ENCODE data around the gene YBX1.
A peak's percentile ranks its signal among the peaks of the same experiment; 100 is the strongest.

YBX1 gene

DNA sequence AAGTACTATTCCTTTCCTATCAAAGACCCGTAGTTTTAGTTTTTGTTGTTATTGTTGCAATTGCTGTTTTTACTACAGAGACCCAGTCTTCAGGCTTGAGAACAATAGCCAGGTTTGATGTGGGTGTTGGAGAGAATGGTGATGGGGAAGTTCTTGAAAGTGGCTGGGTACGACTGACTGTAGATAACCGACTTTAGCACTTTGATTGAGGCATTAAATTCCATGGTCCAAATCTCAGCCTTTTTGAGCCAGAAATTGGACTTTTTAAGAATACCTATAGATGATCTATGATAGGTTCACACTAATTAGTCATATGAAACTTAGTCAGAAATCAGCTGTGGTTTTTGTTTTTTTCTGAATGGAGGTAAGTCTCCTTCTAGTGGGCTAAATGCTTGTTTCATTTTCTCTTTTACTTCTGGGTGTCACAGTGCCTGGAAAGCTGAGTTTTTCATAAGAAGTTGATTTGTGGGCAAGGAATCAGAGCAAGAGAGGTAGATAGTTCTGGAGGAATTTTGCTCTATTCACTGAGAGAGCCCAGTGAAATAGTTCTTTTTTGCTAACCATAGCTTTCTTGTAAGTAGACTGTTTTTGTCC lies 21.2 kb upstream of the YBX1 start:
- peak; percentile 38 for DNase-seq (ENCODE audit: extremely low spot score)
- POLR2A ChIA-PET, result interaction anchor here (1.1 kb wide), 1 partner anchor 21 kb away, joined by 3 read pairs; the partner anchor contains the start of gene YBX1
- CTCF ChIA-PET, result interaction anchor here (1.1 to 3.8 kb wide), 3 partner anchors 15 to 55 kb away, joined by 3 to 12 read pairs (median 3); no protein-coding TSS in a partner anchor
- TF ChIP-seq CTCF (IDR thresholded peaks at IDR 0.05; ENCODE audit: control extremely low read depth, extremely low read depth, low read depth, missing control alignments), result no peak

DNA sequence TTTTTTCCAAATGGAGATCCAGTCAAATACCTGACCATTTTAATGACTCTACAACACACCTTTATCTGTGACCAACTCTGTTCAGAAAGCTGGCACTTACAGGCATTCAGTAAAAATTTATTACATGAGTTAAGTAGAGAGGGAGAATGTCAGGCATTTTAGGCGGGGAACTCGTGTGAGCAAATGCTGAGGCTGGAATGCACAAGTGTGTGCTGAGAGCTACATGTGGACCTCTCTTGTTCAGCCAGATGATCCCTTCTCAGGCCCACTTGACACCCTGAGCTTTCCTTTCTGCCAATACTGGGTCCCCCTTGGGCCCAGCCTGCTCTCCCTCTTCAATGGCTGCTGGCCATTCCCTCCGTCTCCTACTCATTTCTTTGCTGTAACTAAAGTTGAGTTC lies 12.3 kb upstream of the YBX1 start:
- POLR2A ChIA-PET, result interaction anchor here (1.1 kb wide), 1 partner anchor 12 kb away, joined by 5 read pairs; the partner anchor contains the start of gene YBX1
- no peak for TF ChIP-seq CTCF (IDR thresholded peaks at IDR 0.05; ENCODE audit: control extremely low read depth, extremely low read depth, low read depth, missing control alignments)
- DNase-seq (ENCODE audit: extremely low spot score), result no peak
- CTCF ChIA-PET, result interaction anchor here (0.8 to 1.0 kb wide), 2 partner anchors 9 to 97 kb away, joined by 3 to 4 read pairs; partner anchors contain the start of genes C1orf50 and P3H1

GRCh38 chr1:42670425-42670824 lies 11.8 kb upstream of the YBX1 start:
- no peak for TF ChIP-seq CTCF (IDR thresholded peaks at IDR 0.05; ENCODE audit: control extremely low read depth, extremely low read depth, low read depth, missing control alignments)
- CTCF ChIA-PET, result interaction anchor here (1.5 kb wide), 1 partner anchor 20 kb away, joined by 4 read pairs; no protein-coding TSS in a partner anchor
- POLR2A ChIA-PET, result interaction anchor here (0.6 kb wide), 1 partner anchor 44 kb away, joined by 6 read pairs; no protein-coding TSS in a partner anchor
- DNase-seq (ENCODE audit: extremely low spot score), result no peak

- TF ChIP-seq CTCF (IDR thresholded peaks at IDR 0.05; ENCODE audit: control extremely low read depth, extremely low read depth, low read depth, missing control alignments), result no peak
- ChIA-PET POLR2A (no interaction called here), CTCF (interaction anchor here (1.2 kb wide), 1 partner anchor 8 kb away, joined by 4 read pairs; no protein-coding TSS in a partner anchor)
- DNase-seq (ENCODE audit: extremely low spot score), result no peak
Measured at GRCh38 chr1:42674214-42674613, 8.0 kb upstream of the YBX1 start.

DNA sequence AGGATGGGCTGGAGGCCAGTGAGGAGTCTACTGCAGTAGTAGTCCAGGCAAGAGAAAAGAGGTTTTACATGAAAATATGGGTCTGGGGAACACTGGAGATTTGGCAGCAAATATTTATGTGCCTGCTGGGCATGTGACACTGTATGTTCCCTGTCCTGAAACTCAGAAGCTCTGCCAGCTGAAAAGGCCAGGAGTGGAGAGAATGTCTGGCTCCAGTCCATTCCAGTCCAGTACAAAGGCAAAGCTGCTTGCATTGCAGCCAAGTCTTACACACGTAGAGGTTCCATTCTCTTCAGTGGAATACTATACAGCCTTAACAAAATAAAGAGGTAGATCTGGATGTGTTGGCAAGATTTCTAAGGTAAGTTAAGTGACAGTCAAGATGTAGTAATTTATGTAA lies 7.5 kb upstream of the YBX1 start:
- no peak for DNase-seq (ENCODE audit: extremely low spot score)
- ChIA-PET CTCF (interaction anchor here (1.2 kb wide), 1 partner anchor 8 kb away, joined by 4 read pairs; no protein-coding TSS in a partner anchor), POLR2A (no interaction called here)
- TF ChIP-seq CTCF (IDR thresholded peaks at IDR 0.05; ENCODE audit: control extremely low read depth, extremely low read depth, low read depth, missing control alignments), result no peak

DNA sequence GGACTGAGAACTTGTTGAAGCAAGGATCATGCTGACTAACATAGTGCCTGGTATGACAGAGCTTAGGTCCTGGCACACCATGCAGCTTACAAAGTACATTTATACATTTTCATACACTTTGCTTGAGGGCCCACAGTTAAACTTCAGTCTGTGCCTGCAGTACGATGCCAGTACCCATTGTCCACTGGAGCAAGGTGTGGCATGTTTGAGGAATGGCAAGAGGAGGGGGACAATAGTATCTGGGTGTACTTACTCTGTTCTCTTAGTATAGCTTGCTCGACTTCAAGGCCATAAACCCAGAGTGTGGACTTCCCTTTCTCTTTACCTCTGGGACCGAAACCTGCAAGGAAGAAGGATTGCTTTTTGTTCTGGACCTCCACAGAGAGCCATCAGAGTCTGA lies 6.8 kb upstream of the YBX1 start:
- ChIA-PET POLR2A (no interaction called here), CTCF (interaction anchor here (1.2 to 1.5 kb wide), 3 partner anchors 9 to 15 kb away, joined by 3 to 4 read pairs (median 3); no protein-coding TSS in a partner anchor)
- DNase-seq (ENCODE audit: extremely low spot score), result no peak
- TF ChIP-seq CTCF (IDR thresholded peaks at IDR 0.05; ENCODE audit: control extremely low read depth, extremely low read depth, low read depth, missing control alignments), result no peak
